Right lobe of liver (tissue), 6 donors: ENCODE data around the gene FOLR3. TPM values are rescaled to one million over a fixed set of nuclear protein-coding genes. Genes with fewer than 3 reads are reported as not detected.
"Not testable (repeated sequence)": the region's sequence is repeated elsewhere in the genome, so short reads cannot be mapped to it uniquely, and the experiment has no call there.

Experiments used
- ATAC-seq, 4 donors: fragments of 200-7000 bp; cut with Tn5 transposase; one replicate each; pipeline ENCODE4 v1.9.1; 2020; ENCODE audit warnings: mild to moderate bottlenecking in 4 of 4, moderate library complexity in 4 of 4
- DNase-seq, 3 donors: peaks; one replicate each; pipeline ENCODE4 v3.0.0-alpha.2; 2020
- H3K27ac ChIP-seq, 3 donors: fragments of 200-600 bp; one replicate each; pipeline ENCODE4 v1.8.0; 2022
- H3K27me3 ChIP-seq, 2 donors: fragments of 200-600 bp; one replicate each; pipeline ENCODE4 v1.8.0; 2022
- H3K36me3 ChIP-seq, 4 donors: fragments of 200-600 bp; sonication (generic) in 1 of 4; one replicate each; pipeline versions ENCODE4 v1.5.1 to v1.8.0; 2017 to 2022; ENCODE audit warnings: control low read depth in 1 of 4
- H3K4me1 ChIP-seq, 4 donors: fragments of 200-600 bp; sonication (generic) in 1 of 4; one replicate each; pipeline versions ENCODE4 v1.5.1 to v1.8.0; 2017 to 2022; ENCODE audit warnings: control low read depth in 1 of 4
- H3K4me3 ChIP-seq, 3 donors: fragments of 200-600 bp; one replicate each; pipeline ENCODE4 v1.8.0; 2022
- H3K9me3 ChIP-seq, 4 donors: fragments of 200-600 bp; sonication (generic) in 1 of 4; one replicate each; pipeline versions ENCODE4 v1.5.1 to v1.8.0; 2017 to 2022; ENCODE audit warnings: control low read depth in 1 of 4
- CTCF ChIP-seq, 4 donors: fragments of 200-600 bp in 3 of 4; fragments of 450-650 bp in 1 of 4; IDR thresholded peaks; one replicate each; pipeline versions ENCODE4 v1.5.1 to v1.8.0; 2016 to 2022; ENCODE audit warnings: antibody characterized with exemption in 4 of 4, mild to moderate bottlenecking in 2 of 4
- POLR2A ChIP-seq: fragments of 450-650 bp; IDR thresholded peaks from one replicate; pipeline ENCODE4 v1.6.1; 2017; ENCODE audit warnings: antibody characterized with exemption, mild to moderate bottlenecking
- WGBS: methylation state at CpG from one replicate; pipeline ENCODE4 v1.1.6; 2018; ENCODE audit warnings: low coverage, low lambda C conversion rate; ENCODE audit not compliant: insufficient coverage; ENCODE audit errors: missing lambda C conversion rate; 5-methylcytosine and 5-hydroxymethylcytosine counted together
- intact Hi-C, 2 donors: fragments of 100-400 bp; cut with DNase I; formaldehyde crosslinking; loops; one replicate each; pipeline versions ENCODE4 v1.11.2 to v1.14.1; 2022
- total RNA-seq, 6 experiments: library from RNA; depleted of rRNA in 2 of 6; stranded (reverse); fragments of >200 nt in 2 of 6; fragmentation: NEBNext Ultra II Directional in 3 of 6; extraction: Animal tissue kit (Norgen Biotek cat#: 25700) in 3 of 6; gene quantifications; one replicate each; pipeline versions ENCODE4 v1.1.0 to v1.2.4, GENCODE V29; 2016 to 2023
- donor health status: DM: no; HTN: yes; CAD: no.
- donor health status: DM: no; HTN: no; CAD: no.
- donor health status: DM: no; HTN: no; CAD: no.
- donor health status: DM: no; HTN: yes; CAD: no.
- donor health status: DM: no; HTN: yes; CAD: no.

FOLR3 gene
- total RNA-seq, 6 experiments from 2014 or later: 0.27 to 0.98 (median 0.75) TPM; not detected in 3

GRCh38 chr11:72141066-72141465 lies 5.5 kb downstream of the FOLR3 start:
- no peaks in the 10 kb centered on the region for H3K4me1 ChIP-seq
- no peak overlapping the region for H3K4me3 ChIP-seq
- no peaks in the 10 kb centered on the region for H3K9me3 ChIP-seq
- WGBS: 45% methylated on average over 3 of the region's 3 CpGs
- TF ChIP-seq CTCF (IDR thresholded peaks at IDR 0.05) (no peak), POLR2A (no peak)
- intact Hi-C loops: no loop called here
- no peak for DNase-seq
- H3K36me3 ChIP-seq: no peaks in the 10 kb centered on the region
- no peaks in the 10 kb centered on the region for H3K27me3 ChIP-seq
- ATAC-seq: no peak
- no peak overlapping the region for H3K27ac ChIP-seq

- H3K4me1 ChIP-seq, H3K4me3 ChIP-seq, H3K27ac ChIP-seq, DNase-seq, H3K9me3 ChIP-seq, H3K36me3 ChIP-seq, H3K27me3 ChIP-seq, intact Hi-C loops, ATAC-seq: not testable (repeated sequence)
- no CpG with 5 or more reads among the region's 1 CpG for WGBS
Observed at GRCh38 chr11:72142086-72142485, 6.6 kb downstream of the FOLR3 start.

- H3K9me3 ChIP-seq, H3K36me3 ChIP-seq, H3K4me3 ChIP-seq, H3K4me1 ChIP-seq, H3K27me3 ChIP-seq, intact Hi-C loops, H3K27ac ChIP-seq, ATAC-seq: not testable (repeated sequence)
- DNase-seq: peak in 1 of 3 donors; percentile 12
- no CpG with 5 or more reads among the region's 1 CpG for WGBS
Observed at GRCh38 chr11:72142543-72142942, 7.0 kb downstream of the FOLR3 start.

- 80% methylated on average over 1 of the region's 4 CpGs for WGBS
- H3K9me3 ChIP-seq: no peaks in the 10 kb centered on the region
- H3K36me3 ChIP-seq: no peaks in the 10 kb centered on the region
- H3K4me3 ChIP-seq: no peak overlapping the region
- ATAC-seq: no peak
- intact Hi-C loops: no loop called here
- no peak for DNase-seq
- no peak overlapping the region for H3K27ac ChIP-seq
- H3K4me1 ChIP-seq: no peaks in the 10 kb centered on the region
- no peak for TF ChIP-seq POLR2A
- TF ChIP-seq CTCF (IDR thresholded peaks at IDR 0.05): no peak
- H3K27me3 ChIP-seq: no peaks in the 10 kb centered on the region
Observed at GRCh38 chr11:72144807-72145565, 9.5 kb downstream of the FOLR3 start.

- peak in 1 of 3 donors; percentile 12 for DNase-seq
- Histone ChIP-seq H3K27me3 (no peaks in the 10 kb centered on the region), H3K36me3 (no peaks in the 10 kb centered on the region), H3K4me1 (no peaks in the 10 kb centered on the region), H3K4me3 (no peak overlapping the region), H3K27ac (no peak overlapping the region), H3K9me3 (no peaks in the 10 kb centered on the region)
- no peak for ATAC-seq
- intact Hi-C loops: no loop called here
- 43% methylated on average over 2 of the region's 2 CpGs for WGBS
- TF ChIP-seq POLR2A: no peak
Observed at GRCh38 chr11:72146625-72147024, 11.1 kb downstream of the FOLR3 start.

- TF ChIP-seq POLR2A (no peak), CTCF (IDR thresholded peaks at IDR 0.05) (no peak)
- Histone ChIP-seq H3K27me3 (no peaks in the 10 kb centered on the region), H3K4me3 (no peak overlapping the region), H3K4me1 (no peaks in the 10 kb centered on the region), H3K36me3 (no peaks in the 10 kb centered on the region), H3K27ac (no peak overlapping the region), H3K9me3 (no peaks in the 10 kb centered on the region)
- DNase-seq (no peak), ATAC-seq (no peak)
- intact Hi-C loops: no loop called here
- 52% methylated on average over 4 of the region's 4 CpGs for WGBS
Observed at GRCh38 chr11:72150882-72151281, 15.4 kb downstream of the FOLR3 start.

- WGBS: 94% methylated on average over 2 of the region's 6 CpGs
- H3K4me1 ChIP-seq, ATAC-seq, DNase-seq, H3K9me3 ChIP-seq, H3K27ac ChIP-seq, H3K27me3 ChIP-seq, intact Hi-C loops, H3K4me3 ChIP-seq, H3K36me3 ChIP-seq: not testable (repeated sequence)
Observed at GRCh38 chr11:72153874-72154273, 18.3 kb downstream of the FOLR3 start.
